SW 1271 (cell line): Measurements from ENCODE around the gene ZNF512B.
"Not testable (repeated sequence)": the region's sequence is repeated elsewhere in the genome, so short reads cannot be mapped to it uniquely, and the experiment has no call there.

Experiments used
- DNase-seq, 2 experiments: peaks; one replicate each; lab custom pipeline; 2025; lab: John Stamatoyannopoulos, UW

The ZNF512B gene

GRCh38 chr20:63932606-63933160 is 37.0 kb downstream of the ZNF512B start:
- no peak for DNase-seq

DNA sequence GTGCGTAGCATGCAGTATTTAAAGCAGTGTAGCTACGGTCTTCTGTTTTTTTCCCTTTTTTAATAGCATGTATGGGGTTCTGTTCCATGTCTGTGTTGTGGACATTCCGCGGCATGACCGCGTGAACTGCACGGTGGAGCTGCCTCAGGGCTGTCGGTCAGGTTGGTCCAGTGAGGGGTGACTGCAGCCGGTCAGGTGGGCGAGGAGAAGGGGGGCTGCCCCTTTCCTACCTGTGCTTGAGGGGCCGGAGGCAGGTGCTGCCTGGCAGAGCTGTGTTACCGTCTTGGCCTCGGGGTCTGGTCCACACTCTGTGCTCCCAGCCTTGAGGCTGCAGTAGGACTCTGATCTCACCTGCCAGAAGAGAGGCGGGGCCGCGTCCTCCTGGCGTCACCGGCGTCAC is 38.0 kb downstream of the ZNF512B start:
- DNase-seq = no peak

GRCh38 chr20:63930971-63931553 is 38.7 kb downstream of the ZNF512B start:
- DNase-seq = no peak

GRCh38 chr20:63929473-63929883 is 40.3 kb downstream of the ZNF512B start:
- DNase-seq = not testable (repeated sequence)

DNA sequence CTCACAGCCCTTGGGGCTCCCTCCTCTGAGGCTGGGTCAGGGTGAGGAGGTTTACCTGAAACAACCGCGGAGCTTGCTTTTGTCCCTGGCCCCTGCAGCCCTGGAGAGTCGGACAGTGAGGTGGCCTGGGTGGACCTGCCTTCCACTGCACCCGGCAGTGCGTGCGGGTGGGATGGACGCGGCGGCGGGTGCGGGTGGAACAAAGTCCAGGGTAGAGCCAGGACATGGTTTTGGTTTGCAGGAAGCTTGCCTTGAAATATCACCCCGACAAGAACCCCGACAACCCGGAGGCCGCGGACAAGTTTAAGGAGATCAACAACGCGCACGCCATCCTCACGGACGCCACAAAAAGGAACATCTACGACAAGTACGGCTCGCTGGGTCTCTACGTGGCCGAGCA is 40.7 kb downstream of the ZNF512B start:
- no peak for DNase-seq

DNA sequence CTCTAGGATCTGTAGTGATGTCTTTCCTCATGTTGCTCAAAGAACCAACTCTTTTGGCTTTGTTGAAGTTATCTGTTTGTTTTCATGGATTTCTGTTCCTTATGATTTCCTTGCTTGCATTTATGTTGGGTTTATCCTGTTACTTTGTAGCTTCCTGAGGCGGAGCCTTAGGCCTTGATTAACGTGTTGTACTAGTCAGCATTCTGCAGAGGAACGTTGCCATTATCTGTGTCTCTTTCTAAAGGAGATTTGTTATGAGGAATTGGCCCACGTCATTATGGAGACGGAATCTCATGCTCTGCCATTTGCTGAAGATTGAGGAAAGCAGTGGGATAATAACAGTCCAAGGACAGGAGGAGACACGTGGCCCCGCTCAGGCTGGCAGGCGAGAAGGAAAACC is 43.4 kb downstream of the ZNF512B start:
- DNase-seq = no peak

- DNase-seq = no peak
Measured at GRCh38 chr20:63924241-63924640, 45.5 kb downstream of the ZNF512B start.

DNA sequence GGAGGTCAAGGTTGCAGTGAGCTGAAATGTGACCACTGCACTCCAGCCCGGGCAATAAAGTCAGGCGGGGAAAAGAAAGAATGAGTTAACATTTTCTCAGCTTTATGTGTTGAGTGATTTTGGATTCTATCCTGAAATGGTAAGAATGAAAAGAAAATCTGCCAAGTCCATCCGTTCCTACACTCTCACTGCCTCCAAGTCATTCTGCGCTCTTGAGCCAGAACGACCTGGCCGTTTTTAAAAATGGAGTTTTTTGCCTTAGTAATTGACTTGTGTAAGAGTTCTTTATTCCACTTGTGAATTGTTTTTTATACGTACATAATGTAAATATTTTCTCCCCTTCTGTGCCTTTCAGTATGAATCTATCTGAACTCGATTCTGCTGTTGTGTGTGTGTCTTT is 46.1 kb downstream of the ZNF512B start:
- DNase-seq = no peak

- DNase-seq = no peak
Measured at GRCh38 chr20:63920226-63920625, 49.5 kb downstream of the ZNF512B start.

- DNase-seq = no peak
Measured at GRCh38 chr20:63919130-63919529, 50.6 kb downstream of the ZNF512B start.

DNA sequence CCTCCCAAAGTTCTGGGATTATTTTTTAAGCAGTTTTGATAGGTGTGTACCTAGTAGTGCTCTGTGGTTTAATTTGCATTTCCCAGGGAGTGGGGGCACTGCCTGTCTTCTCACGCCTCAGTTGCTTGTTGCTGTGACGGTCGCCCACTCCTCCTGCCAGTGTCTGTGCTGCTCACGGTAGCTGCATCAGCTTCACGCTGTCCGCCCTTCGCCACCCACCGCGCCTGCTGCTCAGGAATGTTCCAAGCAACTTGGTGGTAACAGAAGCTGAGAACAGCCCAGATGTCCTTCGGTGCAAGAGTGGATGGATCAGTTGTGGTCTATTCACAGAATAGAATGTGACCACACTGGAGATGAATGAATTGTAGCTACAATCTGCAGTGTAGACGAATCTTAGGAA is 51.9 kb downstream of the ZNF512B start:
- DNase-seq = no peak

- DNase-seq = not testable (repeated sequence)
Measured at GRCh38 chr20:63916371-63916939, 53.3 kb downstream of the ZNF512B start.

DNA sequence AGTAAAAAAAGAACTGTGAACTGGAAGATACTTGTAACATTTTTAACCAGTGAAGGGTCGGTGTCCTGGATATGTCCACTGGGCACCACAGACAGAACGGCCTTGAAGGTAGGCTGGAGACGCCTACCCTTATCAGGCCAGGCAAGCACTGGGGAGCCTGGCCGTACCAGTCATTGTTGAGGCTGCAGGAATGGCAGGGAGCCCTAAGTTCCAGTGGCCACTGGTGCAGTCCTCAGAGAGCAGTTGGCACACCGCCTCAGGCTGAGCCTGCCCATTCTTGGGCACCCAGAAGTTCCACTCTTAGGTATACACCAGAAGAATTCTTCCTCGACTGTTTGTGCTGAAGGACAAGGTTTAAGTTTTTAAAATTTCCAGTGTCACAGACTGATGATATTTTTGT is 54.3 kb downstream of the ZNF512B start:
- DNase-seq = no peak

- no peak for DNase-seq
Measured at GRCh38 chr20:63913768-63914167, 56.0 kb downstream of the ZNF512B start.

DNA sequence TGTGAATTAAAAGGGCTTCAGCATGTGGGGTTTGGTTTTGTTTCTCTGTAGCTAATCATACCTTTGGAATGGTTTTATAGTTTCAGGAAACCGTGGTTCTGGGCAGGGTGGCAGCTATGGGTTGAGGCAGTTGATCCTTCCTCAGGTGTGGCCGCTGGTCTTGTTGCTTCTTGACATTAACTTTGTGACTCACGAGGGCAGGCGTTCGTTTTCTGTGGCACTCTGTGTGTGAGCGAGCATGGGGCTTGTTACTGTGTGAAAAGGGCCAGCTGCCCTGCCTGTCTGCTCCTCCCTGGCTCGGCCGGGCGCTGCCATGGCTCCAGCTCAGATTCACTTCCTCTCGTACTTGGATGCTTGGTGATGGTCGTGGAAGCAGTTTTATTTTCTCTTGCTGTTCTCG is 58.6 kb downstream of the ZNF512B start:
- no peak for DNase-seq

DNA sequence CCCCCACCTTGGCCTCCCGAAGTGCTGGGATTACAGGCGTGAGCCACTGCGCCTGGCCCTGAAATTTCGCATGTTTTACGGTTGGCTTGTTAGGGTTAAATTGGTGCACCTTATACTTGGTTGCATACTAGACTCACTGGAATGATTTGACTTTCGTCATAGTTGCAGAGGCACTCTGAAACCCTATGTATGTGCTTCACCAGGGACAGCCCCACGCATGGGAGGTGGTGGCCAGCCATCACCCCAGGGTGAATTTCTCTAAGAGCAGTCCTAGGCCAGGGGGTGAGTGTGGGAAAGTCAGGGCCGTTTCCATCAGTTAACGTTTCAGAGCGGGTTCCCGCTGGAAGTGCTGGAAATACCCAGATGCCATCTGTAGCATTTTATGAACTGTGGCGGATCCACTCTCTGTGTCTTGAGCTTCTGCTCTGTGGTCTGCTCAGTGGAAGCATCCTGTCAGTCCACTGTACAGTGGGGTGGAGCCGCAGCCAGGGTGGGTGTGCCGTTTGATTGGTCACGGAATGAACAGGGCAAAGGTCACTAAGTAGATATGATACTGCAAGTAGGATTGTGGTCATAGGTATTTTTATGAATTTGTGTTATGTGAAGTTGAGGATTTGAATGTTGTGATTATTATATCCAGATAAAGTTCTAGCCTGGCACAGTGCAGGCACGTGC is 61.6 kb downstream of the ZNF512B start:
- DNase-seq = no peak
